Choroid plexus epithelial cell (primary cell): Measurements from ENCODE around the gene AKT1S1.

Experiments
- DNase-seq: peaks from one replicate; pipeline ENCODE4 v3.0.0-alpha.2; 2010; ENCODE audit warnings: low read depth
- H3K4me3 ChIP-seq: 2 replicates; pipeline ENCODE4 v1.5.1; 2011; ENCODE audit warnings: low read depth, mild to moderate bottlenecking, control low read depth, low read length, moderate library complexity
- TF ChIP-seq, protein P1 (sequence below): conservative IDR thresholded peaks from 2 replicates; pipeline ENCODE4 v1.5.1; 2011; ENCODE audit warnings: low read depth, mild to moderate bottlenecking, control low read depth, inconsistent platforms, low read length, moderate library complexity

The AKT1S1 gene

DNA sequence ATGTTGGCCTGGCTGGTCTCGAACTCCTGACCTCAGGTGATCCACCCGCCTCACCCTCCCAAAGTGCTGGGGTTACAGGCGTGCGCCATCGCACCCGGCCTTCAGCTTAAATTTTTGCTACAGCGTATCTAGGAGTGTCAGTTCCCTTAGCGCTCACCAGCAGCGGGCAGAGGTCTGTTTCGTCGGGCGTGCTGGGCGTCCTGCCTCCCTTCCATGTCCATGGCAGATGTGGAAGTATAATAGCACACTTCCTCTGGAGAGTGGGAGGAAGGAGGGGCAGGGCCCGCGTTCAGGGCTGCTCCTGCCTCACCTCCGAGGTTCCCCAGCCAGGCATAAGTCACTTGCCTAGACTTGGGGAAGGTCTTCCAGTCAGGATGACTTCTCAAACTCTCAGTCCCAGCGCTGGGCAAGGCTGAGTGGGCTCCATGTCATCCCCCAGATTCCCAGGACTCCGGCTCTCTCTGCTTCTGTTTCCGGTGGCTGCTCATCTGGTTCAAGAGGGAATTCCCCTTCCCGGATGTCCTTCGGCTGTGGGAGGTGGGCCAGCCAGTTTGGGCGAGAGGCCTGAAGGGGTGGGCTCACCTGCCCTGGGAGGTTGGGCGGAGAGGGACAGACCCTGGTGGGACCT, 10.0 kb upstream of the AKT1S1 start:
- H3K4me3 ChIP-seq = no peak overlapping the region
- TF ChIP-seq, protein P1, sequence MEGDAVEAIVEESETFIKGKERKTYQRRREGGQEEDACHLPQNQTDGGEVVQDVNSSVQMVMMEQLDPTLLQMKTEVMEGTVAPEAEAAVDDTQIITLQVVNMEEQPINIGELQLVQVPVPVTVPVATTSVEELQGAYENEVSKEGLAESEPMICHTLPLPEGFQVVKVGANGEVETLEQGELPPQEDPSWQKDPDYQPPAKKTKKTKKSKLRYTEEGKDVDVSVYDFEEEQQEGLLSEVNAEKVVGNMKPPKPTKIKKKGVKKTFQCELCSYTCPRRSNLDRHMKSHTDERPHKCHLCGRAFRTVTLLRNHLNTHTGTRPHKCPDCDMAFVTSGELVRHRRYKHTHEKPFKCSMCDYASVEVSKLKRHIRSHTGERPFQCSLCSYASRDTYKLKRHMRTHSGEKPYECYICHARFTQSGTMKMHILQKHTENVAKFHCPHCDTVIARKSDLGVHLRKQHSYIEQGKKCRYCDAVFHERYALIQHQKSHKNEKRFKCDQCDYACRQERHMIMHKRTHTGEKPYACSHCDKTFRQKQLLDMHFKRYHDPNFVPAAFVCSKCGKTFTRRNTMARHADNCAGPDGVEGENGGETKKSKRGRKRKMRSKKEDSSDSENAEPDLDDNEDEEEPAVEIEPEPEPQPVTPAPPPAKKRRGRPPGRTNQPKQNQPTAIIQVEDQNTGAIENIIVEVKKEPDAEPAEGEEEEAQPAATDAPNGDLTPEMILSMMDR = no peak
- DNase-seq = no peak

DNA sequence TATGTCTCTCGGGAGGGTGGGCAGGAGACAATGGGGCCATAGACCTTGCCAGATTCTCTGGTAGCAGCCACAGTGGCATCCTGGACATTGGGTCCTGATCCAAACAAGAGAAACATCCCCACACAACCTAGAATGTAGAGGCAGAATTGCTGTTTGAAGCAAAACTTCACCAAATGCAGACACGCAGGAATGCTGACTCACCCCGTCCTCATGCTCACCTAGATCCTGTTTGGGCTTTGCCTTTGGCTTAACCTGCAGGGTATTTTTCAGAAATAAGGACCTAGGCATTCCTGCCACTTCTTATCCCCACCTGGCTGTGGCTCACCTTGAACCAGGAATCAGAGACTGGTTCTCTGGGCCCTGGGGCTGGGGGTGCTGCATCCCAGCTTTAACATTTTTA, 7.6 kb upstream of the AKT1S1 start:
- TF ChIP-seq, protein P1 = no peak
- H3K4me3 ChIP-seq = no peak overlapping the region
- DNase-seq = no peak

DNA sequence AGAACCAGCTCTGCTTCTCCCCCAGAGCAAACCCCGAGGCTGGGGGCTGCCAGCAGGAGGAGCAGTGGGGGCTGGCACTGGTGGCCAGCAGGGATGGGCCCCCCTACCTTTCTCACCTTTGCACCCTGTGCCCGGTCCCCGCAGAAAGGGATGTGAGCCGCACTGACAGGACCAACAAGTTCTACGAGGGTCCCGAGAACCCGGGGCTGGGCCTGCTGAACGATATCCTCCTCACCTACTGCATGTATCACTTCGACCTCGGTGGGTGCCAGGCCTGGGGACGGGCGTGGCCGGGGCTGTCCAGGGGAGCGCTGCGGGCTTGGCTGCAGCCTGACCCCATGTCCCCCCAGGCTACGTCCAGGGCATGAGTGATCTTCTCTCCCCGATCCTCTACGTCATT, 7.0 kb upstream of the AKT1S1 start:
- TF ChIP-seq, protein P1 = no peak
- no peak overlapping the region for H3K4me3 ChIP-seq

DNA sequence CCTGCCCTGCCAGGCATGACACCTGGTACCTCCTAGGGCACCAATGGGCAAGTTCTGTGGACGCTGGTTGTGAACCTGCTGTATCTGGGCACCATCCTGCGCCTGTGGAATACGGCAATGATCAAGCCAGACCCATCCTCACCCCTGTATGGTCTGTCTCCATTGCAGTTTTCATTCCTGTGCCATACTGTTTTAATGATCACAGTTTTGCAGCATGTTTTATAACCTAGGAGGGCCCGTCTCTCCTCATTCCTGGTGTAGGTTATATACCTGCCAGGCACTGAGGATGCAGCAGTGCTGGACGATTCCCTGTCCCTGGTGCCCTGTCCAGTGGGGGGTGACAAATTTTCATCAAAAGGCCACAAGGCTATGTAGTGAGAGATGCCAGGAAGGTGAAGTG, 5.9 kb upstream of the AKT1S1 start:
- H3K4me3 ChIP-seq = no peak overlapping the region
- no peak for DNase-seq
- TF ChIP-seq, protein P1 = no peak

More for the DNA sequence above, 7.0 kb upstream of the AKT1S1 start:
- no peak for DNase-seq

DNA sequence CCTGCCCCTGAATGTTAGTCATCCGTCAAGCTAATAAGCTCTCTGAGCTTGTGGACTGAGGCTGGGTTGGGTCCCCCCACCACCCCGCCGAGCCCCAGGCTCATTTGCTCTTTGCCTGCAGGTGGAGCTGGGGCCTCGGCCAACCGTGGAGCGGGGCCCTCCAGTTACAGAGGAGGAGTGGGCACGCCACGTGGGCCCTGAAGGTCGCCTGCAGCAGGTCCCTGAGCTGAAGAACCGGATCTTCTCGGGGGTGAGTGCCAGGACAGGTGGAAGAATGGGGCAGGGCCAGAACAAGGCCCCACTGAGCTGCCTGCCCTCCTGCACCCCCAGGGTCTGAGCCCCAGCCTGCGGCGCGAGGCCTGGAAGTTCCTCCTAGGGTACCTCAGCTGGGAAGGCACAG, 5.5 kb upstream of the AKT1S1 start:
- DNase-seq = no peak
- TF ChIP-seq, protein P1 = no peak
- H3K4me3 ChIP-seq = no peak overlapping the region

DNA sequence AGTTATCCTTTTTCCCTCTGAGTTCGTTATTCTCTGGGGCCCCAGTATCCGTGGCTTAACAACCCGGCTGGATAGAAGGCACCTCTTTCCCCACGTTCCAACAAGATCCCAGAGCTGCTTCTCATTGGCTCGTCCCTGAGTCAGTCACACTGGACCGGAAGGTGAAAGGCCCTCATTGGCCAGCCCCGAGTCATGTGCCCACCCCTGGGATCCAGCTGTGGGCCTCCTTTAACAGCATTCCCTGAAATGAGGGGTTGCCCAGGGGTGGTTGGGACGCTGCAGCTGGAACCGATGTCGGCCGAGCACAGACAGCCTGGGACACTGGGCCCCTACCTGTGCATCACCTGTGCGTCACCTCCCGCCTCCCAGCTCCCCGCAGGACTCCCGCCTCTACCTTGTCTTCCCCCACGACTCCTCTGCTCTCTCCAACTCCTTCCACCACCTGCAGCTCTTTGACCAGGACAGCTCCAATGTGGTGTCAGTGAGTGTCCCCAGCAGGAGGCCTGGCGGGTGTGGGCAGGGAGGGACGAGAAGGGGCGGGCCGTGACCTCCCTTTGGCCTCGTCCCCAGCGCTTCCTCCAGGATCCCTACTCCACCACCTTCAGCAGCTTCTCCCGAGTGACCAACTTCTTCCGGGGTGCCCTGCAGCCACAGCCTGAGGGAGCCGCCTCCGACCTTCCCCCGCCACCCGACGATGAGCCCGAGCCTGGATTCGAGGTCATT, 4.7 kb upstream of the AKT1S1 start:
- TF ChIP-seq, protein P1 = no peak
- DNase-seq = no peak
- no peak overlapping the region for H3K4me3 ChIP-seq

DNA sequence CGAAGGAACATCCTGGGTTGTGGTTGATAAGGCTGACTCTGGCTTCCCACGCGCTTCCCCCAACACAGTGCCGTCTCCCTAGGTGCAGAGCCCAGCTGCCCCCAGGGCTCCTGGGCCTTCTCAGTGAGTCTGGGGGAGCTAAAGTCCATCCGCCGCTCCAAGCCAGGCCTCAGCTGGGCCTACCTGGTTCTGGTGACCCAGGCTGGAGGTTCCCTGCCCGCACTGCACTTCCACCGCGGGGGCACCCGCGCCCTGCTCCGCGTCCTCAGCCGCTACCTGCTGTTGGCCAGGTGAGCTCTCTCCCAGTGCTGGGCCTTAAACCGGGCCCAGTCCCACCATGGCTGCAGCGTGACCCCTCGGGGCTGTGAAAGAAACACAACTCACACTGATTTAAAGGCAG, 4.0 kb upstream of the AKT1S1 start:
- TF ChIP-seq, protein P1 = no peak
- no peak overlapping the region for H3K4me3 ChIP-seq
- no peak for DNase-seq
